ENCODE results near the gene RGS9. TPM values are rescaled to one million over a fixed set of nuclear protein-coding genes. Genes with fewer than 3 reads are reported as not detected.
A peak's percentile ranks its signal among the peaks of the same experiment; 100 is the strongest.
"Not testable (repeated sequence)": the region's sequence is repeated elsewhere in the genome, so short reads cannot be mapped to it uniquely, and the experiment has no call there.

The RGS9 gene
- total RNA-seq (1 to 10 TPM; 1.2 to 5.5 (median 2.7) TPM), polyA plus RNA-seq (10 to 100 TPM in 1 of 2 donors, 1 to 10 TPM in 1; 7.1 to 13.9 TPM)

GRCh38 chr17:65137021-65137939 lies at the start of gene RGS9:
Gene RGS9, plus strand, starts transcription at chr17:65137370. Its CDS starts 171 bp downstream, at chr17:65137541.
- TF ChIP-seq CTCF (IDR thresholded peaks at IDR 0.05) = peak; percentile 96 to 99 (median 98)
- peak; percentile 97 to 98 (median 98) for ATAC-seq
- intact Hi-C loops (cut with DNase I) = no loop called here
- Histone ChIP-seq H3K9me3 (no peaks in the 10 kb centered on the region), H3K4me3 (peak within 1 kb of the TSS in 3 of 4 donors; percentile 14 to 54 (median 31)), H3K36me3 (no peaks in the 10 kb centered on the region), H3K27ac (peak within 1 kb of the TSS in 1 of 4 donors; percentile 4), H3K4me1 (no peaks in the 10 kb centered on the region), H3K27me3 (no peaks in the 10 kb centered on the region)
- no peak for FAIRE-seq
- 2% methylated on average over 52 to 56 of the region's 56 CpGs for WGBS, 2 donors
- DNase-seq = peak; percentile 79 to 98 (median 88)

- no peak overlapping the region for H3K4me3 ChIP-seq
- DNase-seq = no peak
- no peak for FAIRE-seq
- H3K9me3 ChIP-seq = no peaks in the 10 kb centered on the region
- no peak for TF ChIP-seq CTCF (IDR thresholded peaks at IDR 0.05)
- H3K4me1 ChIP-seq = no peaks in the 10 kb centered on the region
- no peak overlapping the region for H3K27ac ChIP-seq
- intact Hi-C loops (cut with DNase I) = no loop called here
- WGBS, 2 donors = 63 to 95% methylated on average over 4 of the region's 4 CpGs
- no peaks in the 10 kb centered on the region for H3K36me3 ChIP-seq
- no peak for ATAC-seq
- H3K27me3 ChIP-seq = no peaks in the 10 kb centered on the region
Observed at GRCh38 chr17:65088621-65089360, 48.4 kb upstream of the RGS9 start.

- H3K27ac ChIP-seq = no peak overlapping the region
- TF ChIP-seq CTCF (IDR thresholded peaks at IDR 0.05) = no peak
- no peak overlapping the region for H3K4me3 ChIP-seq
- intact Hi-C loops (cut with DNase I) = no loop called here
- 36 to 44% methylated on average over 3 of the region's 3 CpGs for WGBS, 2 donors
- H3K27me3 ChIP-seq = no peaks in the 10 kb centered on the region
- no peaks in the 10 kb centered on the region for H3K4me1 ChIP-seq
- H3K36me3 ChIP-seq = no peaks in the 10 kb centered on the region
- no peaks in the 10 kb centered on the region for H3K9me3 ChIP-seq
- DNase-seq (no peak), FAIRE-seq (no peak), ATAC-seq (peak in 1 of 4 donors; percentile 22)
Observed at GRCh38 chr17:65092262-65092661, 44.9 kb upstream of the RGS9 start.

GRCh38 chr17:65092721-65093356 lies 44.3 kb upstream of the RGS9 start:
- H3K27me3 ChIP-seq; DNase-seq; H3K9me3 ChIP-seq; H3K4me3 ChIP-seq; H3K27ac ChIP-seq; H3K4me1 ChIP-seq; H3K36me3 ChIP-seq; FAIRE-seq; intact Hi-C loops (cut with DNase I); ATAC-seq: not testable (repeated sequence)
- 91 to 97% methylated on average over 15 of the region's 15 CpGs for WGBS, 2 donors

GRCh38 chr17:65093930-65094329 lies 43.2 kb upstream of the RGS9 start:
- intact Hi-C loops (cut with DNase I) = no loop called here
- no peak for FAIRE-seq
- 87 to 89% methylated on average over 7 of the region's 7 CpGs for WGBS, 2 donors

More at GRCh38 chr17:65093930-65094329, 43.2 kb upstream of the RGS9 start:
- Histone ChIP-seq H3K27ac (no peak overlapping the region), H3K4me3 (no peak overlapping the region), H3K36me3 (no peaks in the 10 kb centered on the region), H3K4me1 (no peaks in the 10 kb centered on the region), H3K9me3 (no peaks in the 10 kb centered on the region), H3K27me3 (no peaks in the 10 kb centered on the region)
- ATAC-seq (no peak), DNase-seq (no peak)
- TF ChIP-seq CTCF (IDR thresholded peaks at IDR 0.05) = no peak

Measured in pancreas (tissue), 10 donors.